ENCODE results near the gene NLGN3.

The NLGN3 gene

GRCh38 chrX:71216485-71216884 is 71.8 kb downstream of the NLGN3 start:
- no peak for DNase-seq

GRCh38 chrX:71217298-71217697 is 72.7 kb downstream of the NLGN3 start:
- DNase-seq = no peak
